GM12878 (cell line): ENCODE results near the gene DIAPH3.

Experiments
- BACH1 ChIP-seq: fragments of 450-650 bp; IDR thresholded peaks from 2 replicates; pipeline ENCODE4 v1.6.1; 2017; ENCODE audit warnings: mild to moderate bottlenecking, borderline replicate concordance
- CTCF ChIP-seq, 3 experiments: IDR thresholded peaks in 2 of 3; conservative IDR thresholded peaks in 1 of 3; 2 replicates each; pipeline ENCODE4 v1.5.1; 2011; ENCODE audit warnings: low read depth in 3 of 3, low read length in 3 of 3, mild to moderate bottlenecking in 3 of 3, control low read depth in 2 of 3, moderate library complexity in 2 of 3, inconsistent platforms in 1 of 3, mixed read lengths in 1 of 3; ENCODE audit not compliant: control insufficient read depth in 2 of 3, insufficient read depth in 1 of 3; ENCODE audit errors: extremely low read depth in 1 of 3
- EP300 ChIP-seq, 2 experiments: fragments of 150-350 bp in 1 of 2; IDR thresholded peaks; 2 replicates each; pipeline ENCODE4 v1.6.1; 2011 to 2012; ENCODE audit warnings: low read depth in 2 of 2, low read length in 2 of 2, borderline replicate concordance in 1 of 2, improper control_type of control experiment in 1 of 2, inconsistent platforms in 1 of 2; ENCODE audit not compliant: control insufficient read depth in 1 of 2
- EZH2 ChIP-seq: IDR thresholded peaks from 2 replicates; pipeline ENCODE4 v1.6.1; 2012; ENCODE audit warnings: low read depth, mild to moderate bottlenecking, control low read depth, inconsistent platforms, low read length, borderline replicate concordance; ENCODE audit not compliant: control insufficient read depth
- FOXK2 ChIP-seq: fragments of 450-650 bp; IDR thresholded peaks from 2 replicates; pipeline ENCODE4 v1.6.1; 2017; ENCODE audit warnings: mild to moderate bottlenecking, moderate library complexity
- MAX ChIP-seq: IDR thresholded peaks from 2 replicates; pipeline ENCODE4 v1.6.1; 2012; ENCODE audit warnings: low read depth, low read length, improper control_type of control experiment
- NBN ChIP-seq: fragments of 450-650 bp; IDR thresholded peaks from 2 replicates; pipeline ENCODE4 v1.6.1; 2016
- NRF1 ChIP-seq: conservative IDR thresholded peaks from 2 replicates; pipeline ENCODE4 v1.6.1; 2011; ENCODE audit warnings: mild to moderate bottlenecking, low read depth, low read length, improper control_type of control experiment
- POLR2A ChIP-seq: IDR thresholded peaks from 2 replicates; pipeline ENCODE4 v1.6.1; 2011; ENCODE audit warnings: low read depth, mild to moderate bottlenecking, low read length
- YBX1 ChIP-seq: fragments of 450-650 bp; IDR thresholded peaks from 2 replicates; pipeline ENCODE4 v1.6.1; 2016; ENCODE audit warnings: antibody characterized with exemption

GRCh38 chr13:59743195-59743594, 420.5 kb downstream of the DIAPH3 start:
- TF ChIP-seq CTCF (IDR thresholded peaks at IDR 0.05 in 2 of 3, conservative IDR thresholded peaks at IDR 0.05 in 1 of 3; ENCODE audit: control insufficient read depth in 2 of 3, extremely low read depth in 1 of 3, insufficient read depth in 1 of 3, low read depth in 3 of 3, low read length in 3 of 3) = no peak
- TF ChIP-seq EP300 (IDR thresholded peaks at IDR 0.05; ENCODE audit: borderline replicate concordance in 1 of 2, control insufficient read depth in 1 of 2, low read depth in 2 of 2, low read length in 2 of 2) = no peak
- no peak for TF ChIP-seq POLR2A
- no peak for TF ChIP-seq FOXK2
- no peak for TF ChIP-seq EZH2
- TF ChIP-seq BACH1 = no peak
- no peak for TF ChIP-seq NRF1
- TF ChIP-seq YBX1 = no peak
- no peak for TF ChIP-seq NBN
- no peak for TF ChIP-seq MAX
